ENCODE measurements around the gene CDK13. TPM values are rescaled to one million over a fixed set of nuclear protein-coding genes. Genes with fewer than 3 reads are reported as not detected.

The CDK13 gene
- total and polyA plus RNA-seq, 2 donors (not counting 3 experiments of a cell fraction or from before 2014, with no cell fraction given), result 24.5 to 56.7 TPM

DNA sequence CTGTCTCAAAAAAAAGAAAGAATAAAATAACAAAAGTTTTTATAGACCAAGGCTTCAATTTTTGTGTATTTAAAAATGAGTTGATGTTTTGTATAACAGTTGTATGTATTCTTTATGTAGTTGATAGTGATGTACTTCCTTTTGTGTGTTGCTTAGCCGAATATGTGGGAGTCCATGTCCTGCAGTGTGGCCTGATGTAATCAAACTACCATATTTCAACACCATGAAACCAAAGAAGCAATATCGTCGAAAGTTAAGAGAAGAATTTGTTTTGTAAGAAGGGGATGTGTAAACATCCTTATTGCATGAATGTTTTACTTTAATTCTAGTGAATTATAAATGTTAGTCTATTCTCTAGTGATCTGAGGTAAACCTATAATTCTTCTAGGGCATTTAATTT, 127.8 kb downstream of the CDK13 start:
- no peak for FAIRE-seq
- TF ChIP-seq MAX (IDR thresholded peaks at IDR 0.05; ENCODE audit: insufficient read depth, insufficient read length), result no peak
- H3K4me2 ChIP-seq (ENCODE audit: insufficient read depth, low read length), result no peak overlapping the region
- intact Hi-C loops (cut with micrococcal nuclease), result no loop called here
- POLR2A ChIA-PET, result no interaction called here
- no peak overlapping the region for H2AFZ ChIP-seq (ENCODE audit: low read depth, low read length)
- no peaks in the 10 kb centered on the region for H3K9me3 ChIP-seq (replicated peaks; ENCODE audit: control insufficient read depth, insufficient read depth, low read length)
- H3K27me3 ChIP-seq (ENCODE audit: control insufficient read depth in 2 of 2, insufficient read depth in 2 of 2, low read length in 2 of 2), result no peaks in the 10 kb centered on the region
- H3K79me2 ChIP-seq (ENCODE audit: control insufficient read depth, insufficient read depth, low read length), result no peaks in the 10 kb centered on the region
- no peaks in the 10 kb centered on the region for H3K36me3 ChIP-seq (ENCODE audit: control insufficient read depth in 2 of 2, extremely low read depth in 1 of 2, insufficient read depth in 2 of 2, low read length in 2 of 2)
- no peak overlapping the region for H3K9ac ChIP-seq (replicated peaks; ENCODE audit: extremely low read depth, insufficient read depth, low read length)
- H3K4me3 ChIP-seq (replicated peaks in 1 of 3; ENCODE audit: insufficient read depth in 1 of 3, low read depth in 1 of 3, low read length in 3 of 3), result no peak overlapping the region
- DNase-seq (ENCODE audit: low read depth, low spot score), result no peak
- CTCF ChIA-PET, result interaction anchor here (1.0 to 1.7 kb wide), 3 partner anchors 10 to 182 kb away, joined by 3 to 5 read pairs (median 3); no protein-coding TSS in a partner anchor
- no peak overlapping the region for H3K27ac ChIP-seq (ENCODE audit: insufficient read depth, low read depth, low read length)
- H3K9me1 ChIP-seq (replicated peaks; ENCODE audit: control insufficient read depth, extremely low read depth, insufficient read depth, low read length), result no peaks in the 10 kb centered on the region
- no TSS peak for BruUV-seq (replicated peaks)
- dilution Hi-C loops (cut with MboI; ENCODE audit: extremely low pct_ligation_motif_present, low sequenced_read_pairs), result no loop called here
- no peaks in the 10 kb centered on the region for H3K4me1 ChIP-seq (ENCODE audit: control insufficient read depth, extremely low read depth, insufficient read depth, low read length)
- H4K20me1 ChIP-seq (replicated peaks; ENCODE audit: control insufficient read depth, extremely low read depth, insufficient read depth, low read length), result no peaks in the 10 kb centered on the region

GRCh38 chr7:40092182-40092581, 142.1 kb downstream of the CDK13 start:
- no peak for FAIRE-seq
- CTCF ChIA-PET, result interaction anchor here (0.7 kb wide), 1 partner anchor 40 kb away, joined by 4 read pairs; no protein-coding TSS in a partner anchor
- no TSS peak for BruUV-seq (replicated peaks)
- Histone ChIP-seq H3K9me3 (replicated peaks; ENCODE audit: control insufficient read depth, insufficient read depth, low read length) (no peaks in the 10 kb centered on the region), H4K20me1 (replicated peaks; ENCODE audit: control insufficient read depth, extremely low read depth, insufficient read depth, low read length) (no peaks in the 10 kb centered on the region), H3K4me2 (ENCODE audit: insufficient read depth, low read length) (no peak overlapping the region), H3K4me1 (ENCODE audit: control insufficient read depth, extremely low read depth, insufficient read depth, low read length) (no peaks in the 10 kb centered on the region), H3K36me3 (ENCODE audit: control insufficient read depth in 2 of 2, extremely low read depth in 1 of 2, insufficient read depth in 2 of 2, low read length in 2 of 2) (peaks cover 13 to 20% of the 10 kb centered on the region in 2 experiments), H3K79me2 (ENCODE audit: control insufficient read depth, insufficient read depth, low read length) (no peaks in the 10 kb centered on the region), H3K9ac (replicated peaks; ENCODE audit: extremely low read depth, insufficient read depth, low read length) (no peak overlapping the region), H3K4me3 (replicated peaks in 1 of 3; ENCODE audit: insufficient read depth in 1 of 3, low read depth in 1 of 3, low read length in 3 of 3) (no peak overlapping the region), H3K27me3 (ENCODE audit: control insufficient read depth in 2 of 2, insufficient read depth in 2 of 2, low read length in 2 of 2) (no peaks in the 10 kb centered on the region), H3K9me1 (replicated peaks; ENCODE audit: control insufficient read depth, extremely low read depth, insufficient read depth, low read length) (no peaks in the 10 kb centered on the region), H2AFZ (ENCODE audit: low read depth, low read length) (no peak overlapping the region), H3K27ac (ENCODE audit: insufficient read depth, low read depth, low read length) (no peak overlapping the region)
- POLR2A ChIA-PET, result no interaction called here
- dilution Hi-C loops (cut with MboI; ENCODE audit: extremely low pct_ligation_motif_present, low sequenced_read_pairs), result no loop called here
- TF ChIP-seq MAX (IDR thresholded peaks at IDR 0.05; ENCODE audit: insufficient read depth, insufficient read length) (no peak), MYC (IDR thresholded peaks at IDR 0.05; ENCODE audit: low read depth, low read length) (no peak), JUN (IDR thresholded peaks at IDR 0.05; ENCODE audit: borderline replicate concordance, insufficient read depth, insufficient read length, low read depth) (no peak), GATA2 (IDR thresholded peaks at IDR 0.05; ENCODE audit: insufficient read depth, insufficient read length, low read depth, low read length) (no peak), POLR2AphosphoS5 (IDR thresholded peaks at IDR 0.05; ENCODE audit: insufficient read depth, low read depth, low read length) (no peak), EZH2 (IDR thresholded peaks at IDR 0.05; ENCODE audit: borderline replicate concordance, low read depth, low read length, severe bottlenecking) (no peak), FOS (IDR thresholded peaks at IDR 0.05; ENCODE audit: borderline replicate concordance, insufficient read depth, low read length) (no peak), POLR2A (IDR thresholded peaks at IDR 0.05; ENCODE audit: low read depth, low read length) (no peak)
- TF ChIP-seq, protein P1, sequence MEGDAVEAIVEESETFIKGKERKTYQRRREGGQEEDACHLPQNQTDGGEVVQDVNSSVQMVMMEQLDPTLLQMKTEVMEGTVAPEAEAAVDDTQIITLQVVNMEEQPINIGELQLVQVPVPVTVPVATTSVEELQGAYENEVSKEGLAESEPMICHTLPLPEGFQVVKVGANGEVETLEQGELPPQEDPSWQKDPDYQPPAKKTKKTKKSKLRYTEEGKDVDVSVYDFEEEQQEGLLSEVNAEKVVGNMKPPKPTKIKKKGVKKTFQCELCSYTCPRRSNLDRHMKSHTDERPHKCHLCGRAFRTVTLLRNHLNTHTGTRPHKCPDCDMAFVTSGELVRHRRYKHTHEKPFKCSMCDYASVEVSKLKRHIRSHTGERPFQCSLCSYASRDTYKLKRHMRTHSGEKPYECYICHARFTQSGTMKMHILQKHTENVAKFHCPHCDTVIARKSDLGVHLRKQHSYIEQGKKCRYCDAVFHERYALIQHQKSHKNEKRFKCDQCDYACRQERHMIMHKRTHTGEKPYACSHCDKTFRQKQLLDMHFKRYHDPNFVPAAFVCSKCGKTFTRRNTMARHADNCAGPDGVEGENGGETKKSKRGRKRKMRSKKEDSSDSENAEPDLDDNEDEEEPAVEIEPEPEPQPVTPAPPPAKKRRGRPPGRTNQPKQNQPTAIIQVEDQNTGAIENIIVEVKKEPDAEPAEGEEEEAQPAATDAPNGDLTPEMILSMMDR (IDR thresholded peaks at IDR 0.05; ENCODE audit: extremely low read depth in 1 of 2, insufficient read depth in 1 of 2, low read depth in 1 of 2, low read length in 2 of 2), result no peak
- intact Hi-C loops (cut with micrococcal nuclease), result no loop called here
- no peak for DNase-seq (ENCODE audit: low read depth, low spot score)
